Karpas-422 (cell line): ENCODE measurements around the gene TNKS1BP1. TPM values are rescaled to one million over a fixed set of nuclear protein-coding genes. Genes with fewer than 3 reads are reported as not detected.
"Not testable (repeated sequence)": the region's sequence is repeated elsewhere in the genome, so short reads cannot be mapped to it uniquely, and the experiment has no call there.

Experiments
- DNase-seq: peaks from one replicate; pipeline ENCODE4 v3.0.0-alpha.2; 2015
- H2AFZ ChIP-seq: fragments of 200-600 bp; sonication (generic); 2 replicates; pipeline ENCODE4 v1.6.1; 2014; ENCODE audit warnings: antibody characterized with exemption, low read length, mixed read lengths
- H3K27ac ChIP-seq: fragments of 200-600 bp; sonication (generic); 2 replicates; pipeline ENCODE4 v1.5.1; 2014; ENCODE audit warnings: mild to moderate bottlenecking, low read length, moderate library complexity
- H3K27me3 ChIP-seq: fragments of 200-600 bp; sonication (generic); 2 replicates; pipeline ENCODE4 v1.6.1; 2014; ENCODE audit warnings: low read length, mixed read lengths
- H3K36me3 ChIP-seq: fragments of 200-600 bp; sonication (generic); 2 replicates; pipeline ENCODE4 v1.6.1; 2014; ENCODE audit warnings: low read length, mixed read lengths; ENCODE audit not compliant: insufficient read depth
- H3K4me1 ChIP-seq: fragments of 200-600 bp; sonication (generic); 2 replicates; pipeline ENCODE4 v1.6.1; 2014; ENCODE audit warnings: mild to moderate bottlenecking, low read length, mixed read lengths
- H3K4me2 ChIP-seq: fragments of 200-600 bp; sonication (generic); 2 replicates; pipeline ENCODE4 v1.6.1; 2014; ENCODE audit warnings: low read length, low read depth, mild to moderate bottlenecking; ENCODE audit not compliant: poor library complexity, severe bottlenecking
- H3K4me3 ChIP-seq: fragments of 200-600 bp; sonication (generic); 2 replicates; pipeline ENCODE4 v1.5.1; 2014; ENCODE audit warnings: mild to moderate bottlenecking, antibody characterized with exemption, low read length, mixed read lengths
- H3K79me2 ChIP-seq: fragments of 200-600 bp; sonication (generic); 2 replicates; pipeline ENCODE4 v1.6.1; 2014; ENCODE audit warnings: mild to moderate bottlenecking, low read length, mixed read lengths
- H3K9ac ChIP-seq: fragments of 200-600 bp; sonication (generic); 2 replicates; pipeline ENCODE4 v1.6.0; 2014; ENCODE audit warnings: low read length
- H3K9me2 ChIP-seq: fragments of 200-600 bp; sonication (generic), shearing (Covaris generic); replicated peaks from 2 replicates; pipeline ENCODE4 v1.6.0; 2014; ENCODE audit warnings: mild to moderate bottlenecking, low read length, moderate library complexity; ENCODE audit not compliant: insufficient read depth
- H3K9me3 ChIP-seq: fragments of 300-700, 200-600 bp; sonication (generic); 2 replicates; pipeline ENCODE4 v1.6.1; 2014; ENCODE audit warnings: low read length, mixed read lengths
- H4K20me1 ChIP-seq: fragments of 200-600 bp; sonication (generic); 2 replicates; pipeline ENCODE4 v1.6.1; 2014; ENCODE audit warnings: mild to moderate bottlenecking, antibody characterized with exemption, low read length, low read depth; ENCODE audit not compliant: insufficient read depth
- total RNA-seq: library from RNA; depleted of rRNA; stranded (reverse); fragments of >200 nt; shearing (Covaris generic); gene quantifications from 2 replicates; pipeline ENCODE4 v1.2.3, GENCODE V29; 2014; ENCODE audit warnings: low replicate concordance

The TNKS1BP1 gene
- total RNA-seq, 1 experiment from 2014 or later, result 11.6 TPM

- Histone ChIP-seq H3K4me2 (no peak overlapping the region), H4K20me1 (no peaks in the 10 kb centered on the region), H3K36me3 (peaks cover 19% of the 10 kb centered on the region), H3K27ac (no peak overlapping the region), H3K9me3 (no peaks in the 10 kb centered on the region), H3K4me1 (peaks cover 3% of the 10 kb centered on the region), H3K4me3 (no peak overlapping the region), H3K27me3 (no peaks in the 10 kb centered on the region), H3K79me2 (no peaks in the 10 kb centered on the region), H3K9ac (no peak overlapping the region), H3K9me2 (no peaks in the 10 kb centered on the region), H2AFZ (no peak overlapping the region)
- DNase-seq, result no peak
Observed at GRCh38 chr11:57303280-57303989, 21.3 kb downstream of the TNKS1BP1 start.

- Histone ChIP-seq H3K27ac (no peak overlapping the region), H3K36me3 (peaks cover 19% of the 10 kb centered on the region), H3K4me1 (no peaks in the 10 kb centered on the region), H3K9me2 (no peaks in the 10 kb centered on the region), H4K20me1 (no peaks in the 10 kb centered on the region), H3K4me2 (no peak overlapping the region), H3K9me3 (no peaks in the 10 kb centered on the region), H3K27me3 (no peaks in the 10 kb centered on the region), H3K79me2 (no peaks in the 10 kb centered on the region), H3K9ac (no peak overlapping the region), H3K4me3 (no peak overlapping the region), H2AFZ (no peak overlapping the region)
- DNase-seq, result no peak
Observed at GRCh38 chr11:57302489-57302888, 22.3 kb downstream of the TNKS1BP1 start.

GRCh38 chr11:57301711-57302423 is 22.9 kb downstream of the TNKS1BP1 start:
- Histone ChIP-seq H3K9ac (no peak overlapping the region), H3K4me1 (no peaks in the 10 kb centered on the region), H3K27me3 (no peaks in the 10 kb centered on the region), H3K36me3 (peaks cover 19% of the 10 kb centered on the region), H4K20me1 (no peaks in the 10 kb centered on the region), H3K27ac (no peak overlapping the region), H3K9me3 (no peaks in the 10 kb centered on the region), H3K4me3 (no peak overlapping the region), H3K79me2 (no peaks in the 10 kb centered on the region), H2AFZ (no peak overlapping the region), H3K4me2 (no peak overlapping the region), H3K9me2 (no peaks in the 10 kb centered on the region)
- DNase-seq, result no peak

GRCh38 chr11:57300785-57301184 is 24.0 kb downstream of the TNKS1BP1 start:
- H3K36me3 ChIP-seq, result peaks cover 19% of the 10 kb centered on the region
- H3K4me3 ChIP-seq, result no peak overlapping the region
- no peaks in the 10 kb centered on the region for H3K9me3 ChIP-seq
- no peaks in the 10 kb centered on the region for H4K20me1 ChIP-seq
- H3K27ac ChIP-seq, result no peak overlapping the region
- no peak overlapping the region for H3K4me2 ChIP-seq
- no peaks in the 10 kb centered on the region for H3K9me2 ChIP-seq
- no peaks in the 10 kb centered on the region for H3K27me3 ChIP-seq
- no peak overlapping the region for H3K9ac ChIP-seq
- DNase-seq, result no peak
- H3K4me1 ChIP-seq, result no peaks in the 10 kb centered on the region
- no peaks in the 10 kb centered on the region for H3K79me2 ChIP-seq
- no peak overlapping the region for H2AFZ ChIP-seq

GRCh38 chr11:57299150-57299737 is 25.5 kb downstream of the TNKS1BP1 start:
- no peaks in the 10 kb centered on the region for H3K9me3 ChIP-seq
- no peak overlapping the region for H3K4me2 ChIP-seq
- no peaks in the 10 kb centered on the region for H4K20me1 ChIP-seq
- peaks cover 19% of the 10 kb centered on the region for H3K36me3 ChIP-seq
- H3K4me3 ChIP-seq, result no peak overlapping the region
- H3K4me1 ChIP-seq, result no peaks in the 10 kb centered on the region
- H2AFZ ChIP-seq, result no peak overlapping the region
- no peaks in the 10 kb centered on the region for H3K27me3 ChIP-seq
- no peak overlapping the region for H3K27ac ChIP-seq
- no peaks in the 10 kb centered on the region for H3K9me2 ChIP-seq
- no peaks in the 10 kb centered on the region for H3K79me2 ChIP-seq
- no peak for DNase-seq
- no peak overlapping the region for H3K9ac ChIP-seq

- H3K4me2 ChIP-seq, result no peak overlapping the region
- no peaks in the 10 kb centered on the region for H3K4me1 ChIP-seq
- H3K9me3 ChIP-seq, result no peaks in the 10 kb centered on the region
- no peaks in the 10 kb centered on the region for H3K9me2 ChIP-seq
- H3K79me2 ChIP-seq, result no peaks in the 10 kb centered on the region
- no peak overlapping the region for H3K9ac ChIP-seq
- DNase-seq, result no peak
- no peaks in the 10 kb centered on the region for H4K20me1 ChIP-seq
- H2AFZ ChIP-seq, result no peak overlapping the region
- no peaks in the 10 kb centered on the region for H3K27me3 ChIP-seq
- H3K27ac ChIP-seq, result no peak overlapping the region
- peaks cover 19% of the 10 kb centered on the region for H3K36me3 ChIP-seq
- no peak overlapping the region for H3K4me3 ChIP-seq
Observed at GRCh38 chr11:57297221-57297620, 27.5 kb downstream of the TNKS1BP1 start.

GRCh38 chr11:57296205-57296604 is 28.5 kb downstream of the TNKS1BP1 start:
- not testable (repeated sequence) for H3K4me3 ChIP-seq, H3K27me3 ChIP-seq, H3K79me2 ChIP-seq, H3K9ac ChIP-seq, H3K27ac ChIP-seq, H3K9me3 ChIP-seq, H3K4me2 ChIP-seq, H4K20me1 ChIP-seq, DNase-seq, H3K9me2 ChIP-seq, H2AFZ ChIP-seq, H3K4me1 ChIP-seq
- H3K36me3 ChIP-seq, result peaks cover 14% of the 10 kb centered on the region
